A673 (cell line): ENCODE measurements around the gene UBE2L3.

Source experiments
- EZH2 ChIP-seq: fragments of 200-600 bp; sonication (generic); IDR thresholded peaks from 2 replicates; pipeline ENCODE4 v1.6.1; 2017; ENCODE audit warnings: borderline replicate concordance, low read depth, mild to moderate bottlenecking, mixed read lengths, antibody characterized with exemption, low read length; ENCODE audit not compliant: poor library complexity, severe bottlenecking
- TF ChIP-seq, protein P1 (sequence below): fragments of 300-800, 200-600 bp; sonication (generic); conservative IDR thresholded peaks from 2 replicates; pipeline ENCODE4 v1.5.1; 2017; ENCODE audit warnings: low read depth, mild to moderate bottlenecking, antibody characterized with exemption, low read length, moderate library complexity, mixed read lengths

GRCh38 chr22:21613553-21614233 is 46.2 kb downstream of the UBE2L3 start:
- TF ChIP-seq, protein P1, sequence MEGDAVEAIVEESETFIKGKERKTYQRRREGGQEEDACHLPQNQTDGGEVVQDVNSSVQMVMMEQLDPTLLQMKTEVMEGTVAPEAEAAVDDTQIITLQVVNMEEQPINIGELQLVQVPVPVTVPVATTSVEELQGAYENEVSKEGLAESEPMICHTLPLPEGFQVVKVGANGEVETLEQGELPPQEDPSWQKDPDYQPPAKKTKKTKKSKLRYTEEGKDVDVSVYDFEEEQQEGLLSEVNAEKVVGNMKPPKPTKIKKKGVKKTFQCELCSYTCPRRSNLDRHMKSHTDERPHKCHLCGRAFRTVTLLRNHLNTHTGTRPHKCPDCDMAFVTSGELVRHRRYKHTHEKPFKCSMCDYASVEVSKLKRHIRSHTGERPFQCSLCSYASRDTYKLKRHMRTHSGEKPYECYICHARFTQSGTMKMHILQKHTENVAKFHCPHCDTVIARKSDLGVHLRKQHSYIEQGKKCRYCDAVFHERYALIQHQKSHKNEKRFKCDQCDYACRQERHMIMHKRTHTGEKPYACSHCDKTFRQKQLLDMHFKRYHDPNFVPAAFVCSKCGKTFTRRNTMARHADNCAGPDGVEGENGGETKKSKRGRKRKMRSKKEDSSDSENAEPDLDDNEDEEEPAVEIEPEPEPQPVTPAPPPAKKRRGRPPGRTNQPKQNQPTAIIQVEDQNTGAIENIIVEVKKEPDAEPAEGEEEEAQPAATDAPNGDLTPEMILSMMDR: no peak
- TF ChIP-seq EZH2: no peak
